Measurements from ENCODE around the gene THAP2. TPM values are rescaled to one million over a fixed set of nuclear protein-coding genes. Genes with fewer than 3 reads are reported as not detected.
"Not testable (repeated sequence)": the region's sequence is repeated elsewhere in the genome, so short reads cannot be mapped to it uniquely, and the experiment has no call there.

Gene THAP2
- total RNA-seq, 3 donors from 2014 or later (not counting 1 experiment from before 2014, with no cell fraction given) = 17.2 to 34.2 (median 31.1) TPM

- intact Hi-C loops (cut with micrococcal nuclease) = no loop called here
Measured at GRCh38 chr12:71691504-71692129, 27.5 kb downstream of the THAP2 start.

GRCh38 chr12:71693126-71693525 is 29.0 kb downstream of the THAP2 start:
- H3K27ac Mint-ChIP-seq = no peak overlapping the region
- no peak for TF ChIP-seq CTCF (IDR thresholded peaks at IDR 0.05)
- H3K27me3 Mint-ChIP-seq (ENCODE audit: low read depth in 2 of 2) = no peaks in the 10 kb centered on the region
- Histone ChIP-seq H3K4me1 (ENCODE audit: control insufficient read depth, insufficient read depth, low read length) (peaks cover 6% of the 10 kb centered on the region), H3K4me3 (ENCODE audit: low read length) (no peak overlapping the region), H3K36me3 (ENCODE audit: control insufficient read depth, insufficient read depth, low read length) (peaks cover 18% of the 10 kb centered on the region), H3K27me3 (ENCODE audit: control insufficient read depth, insufficient read depth, low read length) (no peaks in the 10 kb centered on the region), H3K27ac (ENCODE audit: low read length) (no peak overlapping the region), H3K9me3 (ENCODE audit: control insufficient read depth, insufficient read depth, low read length) (no peaks in the 10 kb centered on the region)
- ATAC-seq (no peak), DNase-seq (no peak)
- no peak overlapping the region for H3K4me3 Mint-ChIP-seq
- H3K4me1 Mint-ChIP-seq = peaks cover 8 to 22% of the 10 kb centered on the region in 2 donors
- H3K9me3 Mint-ChIP-seq = no peaks in the 10 kb centered on the region
- intact Hi-C loops (cut with micrococcal nuclease) = no loop called here
- peaks cover 4% of the 10 kb centered on the region for H3K36me3 Mint-ChIP-seq
- WGBS (ENCODE audit: insufficient coverage) = 98% methylated on average over 7 of the region's 7 CpGs

More at GRCh38 chr12:71691504-71692129, 27.5 kb downstream of the THAP2 start:
- H3K4me1 ChIP-seq (ENCODE audit: control insufficient read depth, insufficient read depth, low read length) = peaks cover 13% of the 10 kb centered on the region
- no peak overlapping the region for H3K4me3 ChIP-seq (ENCODE audit: low read length)
- no peaks in the 10 kb centered on the region for H3K27me3 ChIP-seq (ENCODE audit: control insufficient read depth, insufficient read depth, low read length)
- Mint-ChIP-seq H3K27me3 (ENCODE audit: low read depth in 2 of 2) (no peaks in the 10 kb centered on the region), H3K4me3 (no peak overlapping the region), H3K9me3 (no peaks in the 10 kb centered on the region), H3K27ac (no peak overlapping the region), H3K4me1 (peaks cover 17 to 34% of the 10 kb centered on the region in 2 donors), H3K36me3 (no peaks in the 10 kb centered on the region)
- DNase-seq (no peak), ATAC-seq (no peak)
- no peak for TF ChIP-seq CTCF (IDR thresholded peaks at IDR 0.05)
- H3K36me3 ChIP-seq (ENCODE audit: control insufficient read depth, insufficient read depth, low read length) = peaks cover 5% of the 10 kb centered on the region
- no peak overlapping the region for H3K27ac ChIP-seq (ENCODE audit: low read length)
- WGBS (ENCODE audit: insufficient coverage) = 89% methylated on average over 2 of the region's 4 CpGs
- H3K9me3 ChIP-seq (ENCODE audit: control insufficient read depth, insufficient read depth, low read length) = no peaks in the 10 kb centered on the region

GRCh38 chr12:71693651-71694050 is 29.6 kb downstream of the THAP2 start:
- H3K9me3 Mint-ChIP-seq; H3K27me3 Mint-ChIP-seq (ENCODE audit: low read depth in 2 of 2); H3K4me3 Mint-ChIP-seq; intact Hi-C loops (cut with micrococcal nuclease); H3K27ac Mint-ChIP-seq; H3K27me3 ChIP-seq (ENCODE audit: control insufficient read depth, insufficient read depth, low read length); ATAC-seq; H3K9me3 ChIP-seq (ENCODE audit: control insufficient read depth, insufficient read depth, low read length); DNase-seq; H3K4me3 ChIP-seq (ENCODE audit: low read length); H3K4me1 ChIP-seq (ENCODE audit: control insufficient read depth, insufficient read depth, low read length); H3K36me3 Mint-ChIP-seq: not testable (repeated sequence)
- Histone ChIP-seq H3K36me3 (ENCODE audit: control insufficient read depth, insufficient read depth, low read length) (peaks cover 24% of the 10 kb centered on the region), H3K27ac (ENCODE audit: low read length) (peak overlapping the region; percentile 67)
- peaks cover 6 to 20% of the 10 kb centered on the region in 2 donors for H3K4me1 Mint-ChIP-seq
- 88% methylated on average over 4 of the region's 5 CpGs for whole genome bisulfite sequencing (ENCODE audit: insufficient coverage)

GRCh38 chr12:71694099-71694820 is 30.2 kb downstream of the THAP2 start:
- intact Hi-C loops (cut with micrococcal nuclease) = no loop called here
- DNase-seq = no peak
- peaks cover 2% of the 10 kb centered on the region for H3K4me1 ChIP-seq (ENCODE audit: control insufficient read depth, insufficient read depth, low read length)
- no peak overlapping the region for H3K4me3 Mint-ChIP-seq
- 80% methylated on average over 1 of the region's 1 CpG for WGBS (ENCODE audit: insufficient coverage)
- H3K27ac ChIP-seq (ENCODE audit: low read length) = peak overlapping the region; percentile 67
- no peak overlapping the region for H3K27ac Mint-ChIP-seq
- peaks cover 8% of the 10 kb centered on the region for H3K36me3 Mint-ChIP-seq
- TF ChIP-seq CTCF (IDR thresholded peaks at IDR 0.05) = no peak
- no peaks in the 10 kb centered on the region for H3K27me3 Mint-ChIP-seq (ENCODE audit: low read depth in 2 of 2)
- peaks cover 29% of the 10 kb centered on the region for H3K36me3 ChIP-seq (ENCODE audit: control insufficient read depth, insufficient read depth, low read length)
- H3K9me3 Mint-ChIP-seq = no peaks in the 10 kb centered on the region
- H3K27me3 ChIP-seq (ENCODE audit: control insufficient read depth, insufficient read depth, low read length) = no peaks in the 10 kb centered on the region
- no peak overlapping the region for H3K4me3 ChIP-seq (ENCODE audit: low read length)
- H3K9me3 ChIP-seq (ENCODE audit: control insufficient read depth, insufficient read depth, low read length) = no peaks in the 10 kb centered on the region
- H3K4me1 Mint-ChIP-seq = peaks cover 4 to 16% of the 10 kb centered on the region in 2 donors
- no peak for ATAC-seq

All from natural killer cell (primary cell).